ENCODE measurements around the gene KSR1.

KSR1 gene

DNA sequence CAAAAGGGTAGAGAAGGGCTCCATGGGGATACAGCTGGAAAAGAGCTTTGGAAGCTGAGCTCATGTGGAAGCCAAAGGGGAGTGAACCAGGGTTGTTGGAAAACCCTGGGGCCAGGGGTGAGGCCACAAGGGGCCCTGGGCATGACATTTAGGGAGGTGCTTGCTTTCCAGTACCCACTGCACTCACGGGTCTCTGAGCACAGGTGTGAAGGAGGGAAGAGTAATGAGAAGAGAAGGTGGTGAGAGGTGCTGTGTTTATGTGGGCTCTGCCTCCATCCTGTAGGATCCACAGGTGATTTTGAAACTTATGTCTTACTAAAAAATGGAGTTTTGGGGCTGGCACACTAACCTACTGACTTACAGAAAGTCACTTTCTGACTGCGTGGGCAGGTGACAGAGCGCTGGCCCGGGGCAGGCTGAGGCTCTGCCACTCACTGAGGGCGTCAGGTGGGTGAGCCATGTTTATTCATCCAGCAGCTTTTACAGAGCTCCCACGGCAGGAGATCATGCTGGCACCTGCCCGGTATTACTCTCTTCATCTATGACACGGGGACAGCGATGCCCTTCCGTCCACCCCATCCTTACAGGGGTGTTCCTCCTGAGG is 18.9 kb downstream of the KSR1 start:
- no peak for DNase-seq

DNA sequence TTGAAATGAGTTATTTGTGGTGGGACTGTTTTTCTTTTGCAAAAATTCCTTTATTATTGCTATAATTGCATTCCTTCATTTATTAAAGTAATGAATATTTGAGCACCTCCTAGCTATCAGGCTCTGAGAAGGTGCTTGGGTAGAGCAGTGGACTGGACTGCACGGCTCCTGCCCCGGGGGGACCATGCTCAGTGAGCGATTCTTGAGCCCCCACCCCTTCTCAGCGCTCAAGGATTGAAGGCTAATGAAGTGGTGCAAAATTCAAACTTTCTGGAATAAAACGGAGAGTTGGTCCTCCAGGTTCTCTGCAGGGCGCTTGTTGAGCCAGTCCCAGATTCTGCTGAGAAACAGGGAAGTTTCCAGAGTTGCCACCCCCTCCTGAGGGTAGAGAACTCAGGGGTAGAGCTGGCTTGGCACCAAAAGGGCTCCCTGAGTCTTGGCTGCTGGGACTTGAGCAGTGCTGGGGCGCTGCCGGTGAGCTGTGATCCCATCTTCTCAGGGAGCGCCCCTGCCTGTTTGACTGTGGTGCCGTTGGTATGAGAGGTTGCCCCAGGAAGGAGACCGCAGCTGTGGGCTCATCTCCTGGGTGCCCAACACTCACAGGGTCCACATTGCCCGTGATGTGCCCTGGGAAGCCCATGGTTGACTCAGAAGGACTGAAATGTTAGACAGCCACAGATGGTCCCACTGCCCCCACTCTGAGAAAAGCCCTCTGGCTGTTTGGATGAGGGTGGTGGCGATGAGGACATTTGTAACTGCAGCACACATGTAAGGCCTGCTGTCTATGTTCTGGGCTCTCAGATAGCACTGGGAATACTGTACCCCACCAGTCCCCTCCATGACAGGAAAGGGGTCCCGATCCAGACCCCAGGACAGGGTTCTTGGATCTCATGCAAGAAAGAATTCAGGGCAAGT is 20.0 kb downstream of the KSR1 start:
- DNase-seq: no peak

DNA sequence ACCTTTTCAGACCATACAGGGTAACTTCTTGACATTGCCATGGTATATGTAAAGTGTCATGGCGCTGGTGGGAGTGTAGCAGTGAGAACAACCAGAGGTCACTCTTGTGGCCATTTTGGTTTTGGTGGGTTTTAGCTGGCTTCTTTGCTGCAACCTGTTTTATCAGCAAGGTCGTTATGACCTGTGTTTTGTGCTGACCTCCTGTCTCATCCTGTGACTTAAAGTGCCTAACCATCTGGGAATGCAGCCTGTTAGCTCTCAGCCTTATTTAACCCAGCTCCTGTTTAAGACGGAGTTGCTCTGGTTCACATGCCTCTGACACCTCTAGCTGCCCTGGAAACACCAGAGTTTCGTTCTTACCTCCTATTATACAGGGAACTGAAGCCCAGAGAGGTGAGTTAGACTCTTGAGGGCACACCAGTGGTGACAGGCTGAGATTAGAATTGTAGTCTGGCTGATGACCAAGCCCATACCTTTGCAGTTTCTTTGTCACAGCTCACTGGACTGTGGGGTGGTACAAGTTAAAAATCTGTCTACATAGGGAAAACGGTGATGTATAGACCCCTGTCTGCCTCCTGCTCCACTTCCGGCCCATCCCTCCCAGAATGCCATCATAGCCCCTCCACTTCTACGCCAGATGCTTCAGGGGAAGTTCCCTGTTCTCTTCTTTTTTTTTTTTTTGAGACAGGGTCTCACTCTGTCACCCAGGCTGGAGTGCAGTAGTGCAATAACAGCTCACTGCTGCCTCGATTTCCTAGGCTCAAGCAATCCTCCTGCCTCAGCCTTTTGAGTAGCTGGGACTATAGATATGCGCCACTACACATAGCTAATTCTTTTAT is 21.0 kb downstream of the KSR1 start:
- no peak for DNase-seq

DNA sequence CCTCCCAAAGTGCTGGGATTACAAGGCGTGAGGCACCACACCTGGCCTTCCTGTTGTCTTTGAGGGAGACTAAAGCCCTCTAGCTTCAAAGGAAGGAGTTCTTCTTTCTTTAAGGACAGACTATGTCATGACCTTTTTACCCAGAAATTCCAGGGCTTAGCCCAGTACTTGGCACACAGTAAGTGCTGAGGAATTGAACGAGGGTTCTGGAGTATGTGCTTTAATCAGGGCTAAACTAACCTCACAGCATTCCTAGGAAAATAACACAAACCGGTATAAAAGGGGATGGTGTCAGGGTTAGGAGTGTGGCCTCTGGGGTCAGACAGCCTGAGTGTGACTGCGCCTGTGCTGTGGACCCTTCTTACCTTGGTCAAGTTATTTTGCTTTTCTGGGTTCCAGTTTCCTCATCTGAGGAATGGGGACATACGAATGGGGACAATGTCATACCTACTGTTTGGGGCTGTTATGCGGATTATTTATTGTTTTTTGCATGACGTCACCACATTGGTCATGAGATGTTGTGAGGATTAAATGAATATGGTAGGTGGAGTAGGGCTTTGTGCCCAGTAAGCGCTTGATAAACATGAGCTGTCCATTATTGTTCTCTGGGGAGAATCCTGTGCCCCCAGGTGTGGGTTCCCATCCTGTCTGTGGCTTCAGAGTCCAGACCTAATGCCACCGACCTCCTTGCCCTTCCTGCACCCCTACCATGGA is 21.9 kb downstream of the KSR1 start:
- no peak for DNase-seq

DNA sequence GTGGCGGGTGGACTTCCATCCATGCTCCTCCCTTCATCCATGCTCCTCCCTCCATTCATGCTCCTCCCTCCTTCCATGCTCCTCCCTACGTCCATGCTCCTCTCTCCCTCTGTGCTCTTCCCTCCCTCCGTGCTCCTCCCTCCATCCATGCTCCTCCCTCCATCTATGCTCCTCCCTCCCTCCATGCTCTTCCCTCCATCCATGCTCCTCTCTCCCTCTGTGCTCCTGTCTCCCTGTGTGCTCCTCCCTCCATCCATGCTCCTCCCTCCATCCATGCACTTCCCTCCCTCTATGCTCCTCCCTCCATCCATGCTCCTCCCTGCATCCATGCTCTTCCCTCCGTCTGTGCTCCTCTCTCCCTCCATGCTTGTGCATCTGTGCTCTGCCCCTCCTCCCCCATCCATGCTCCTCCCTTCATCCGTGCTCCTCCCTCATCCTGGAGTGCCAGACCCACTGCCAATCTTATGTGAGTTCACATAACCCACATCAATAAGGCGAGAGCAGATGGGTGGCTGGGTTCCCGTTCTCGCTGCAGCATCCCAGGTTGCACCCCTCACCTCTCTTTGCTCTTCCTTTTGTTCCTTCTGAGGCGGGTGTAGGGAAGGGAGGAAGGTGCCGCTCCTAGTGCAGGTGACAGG is 22.8 kb downstream of the KSR1 start:
- no peak for DNase-seq

DNA sequence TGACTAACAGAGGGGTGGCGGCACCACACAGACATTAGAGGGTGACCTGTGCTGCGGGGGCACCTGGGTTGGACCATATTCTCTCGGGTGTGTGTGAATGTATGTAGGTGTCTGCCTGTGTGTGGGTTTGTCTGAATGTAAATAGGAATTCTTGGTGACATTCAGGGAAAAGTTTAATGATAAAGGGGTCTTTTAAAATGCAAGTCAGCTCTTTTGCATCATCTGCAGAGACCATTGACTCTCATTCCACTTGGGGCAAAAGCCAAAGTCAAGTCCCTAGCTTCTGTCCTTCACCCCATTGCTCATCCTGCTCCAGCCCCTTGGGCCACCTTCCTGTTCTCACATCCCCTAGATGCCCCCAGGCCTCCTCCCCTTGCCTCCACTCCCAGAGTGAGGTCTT is 23.6 kb downstream of the KSR1 start:
- no peak for DNase-seq

DNA sequence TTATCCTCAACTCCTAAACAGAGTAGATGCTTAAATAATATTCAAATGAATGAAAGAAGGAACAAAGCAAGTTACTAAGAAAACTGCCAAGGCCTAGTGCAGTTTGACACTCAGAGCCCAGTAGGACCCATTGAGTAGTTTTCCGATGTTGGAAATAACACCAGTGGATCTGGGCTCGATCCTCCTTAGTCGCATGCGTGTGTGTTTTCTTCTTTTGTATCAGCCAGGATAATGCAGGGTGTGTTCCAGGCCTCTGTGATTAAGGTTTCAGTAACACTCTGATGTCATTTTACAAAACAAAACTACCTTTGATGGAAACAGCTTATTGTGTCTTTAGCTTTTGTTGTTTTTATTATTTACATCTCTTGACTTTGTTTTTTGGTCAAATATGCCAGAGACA is 24.5 kb downstream of the KSR1 start:
- no peak for DNase-seq

DNA sequence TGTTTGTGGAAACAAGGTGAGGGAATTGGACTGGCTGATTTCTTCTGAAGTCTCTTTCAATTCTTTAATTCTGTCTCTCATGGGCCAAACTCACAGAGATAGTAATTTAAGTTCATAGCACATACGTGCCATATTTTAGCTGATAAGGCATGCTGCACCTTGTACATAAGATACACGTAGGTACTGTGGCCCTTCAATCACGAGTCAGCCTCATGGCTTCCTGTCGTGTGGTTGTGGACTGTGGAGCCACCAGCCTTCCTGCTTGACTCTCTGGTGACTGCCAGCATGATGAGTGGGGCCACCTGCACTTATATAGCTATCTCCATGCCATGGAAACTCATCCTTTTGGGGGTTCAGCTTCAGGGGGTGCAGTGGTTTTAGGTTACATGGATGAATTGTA is 25.1 kb downstream of the KSR1 start:
- DNase-seq: no peak

DNA sequence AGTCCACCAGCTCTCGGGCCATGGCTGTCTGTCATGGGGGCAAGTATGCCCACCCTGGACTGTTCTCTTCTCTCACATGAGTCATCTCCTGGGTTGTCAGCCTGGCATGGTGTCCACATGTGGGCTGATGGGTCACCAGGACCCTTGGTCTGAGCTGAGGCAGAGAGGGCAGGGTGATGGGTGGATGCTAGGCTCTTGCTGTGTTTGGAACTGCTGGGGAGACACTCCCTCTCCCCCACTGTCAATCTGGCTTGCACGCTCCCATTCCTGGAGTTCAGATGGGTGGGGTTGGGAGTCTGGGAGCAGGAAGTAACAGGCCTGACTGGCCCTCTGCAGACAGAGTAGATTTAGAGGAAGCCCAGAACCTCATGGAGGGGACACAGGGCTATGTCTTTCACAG is 28.9 kb downstream of the KSR1 start:
- DNase-seq: no peak

DNA sequence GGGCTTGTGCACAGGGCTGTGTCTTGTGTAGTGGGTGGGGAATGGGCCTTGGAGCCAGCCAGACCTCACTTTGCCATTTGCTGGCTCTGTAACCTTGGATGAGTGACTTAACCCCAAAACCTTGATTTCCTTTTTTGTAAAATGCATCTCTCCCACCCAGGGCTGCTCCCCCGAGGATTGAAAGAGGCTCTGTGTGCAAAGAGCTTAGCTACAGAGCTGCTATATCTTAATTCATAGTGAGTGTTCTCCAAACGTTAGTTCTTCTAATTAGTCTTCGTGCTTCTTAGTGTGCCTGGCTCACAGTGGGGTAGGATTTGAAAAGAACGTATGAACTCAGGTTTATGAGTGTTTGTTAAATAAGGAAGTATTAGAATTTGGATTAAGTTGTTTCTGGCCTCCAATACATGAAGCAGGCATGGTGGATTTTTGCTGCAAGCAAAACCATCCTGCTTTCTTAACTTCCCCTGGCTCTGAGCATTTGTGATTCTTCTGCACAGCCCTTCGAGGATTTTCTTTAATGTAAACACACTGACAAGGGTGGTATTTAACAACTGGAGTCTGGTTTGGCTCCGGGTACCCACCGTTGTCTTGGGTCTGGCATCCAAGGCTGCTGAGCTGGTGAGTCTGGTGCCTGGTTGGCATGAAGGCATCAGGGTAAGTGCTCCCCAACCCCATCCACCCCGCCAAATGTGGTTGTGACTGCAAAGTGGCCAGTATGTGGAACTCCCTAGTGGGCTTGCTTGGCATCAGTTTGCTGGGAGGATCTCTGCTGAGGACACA is 29.7 kb downstream of the KSR1 start:
- no peak for DNase-seq

DNA sequence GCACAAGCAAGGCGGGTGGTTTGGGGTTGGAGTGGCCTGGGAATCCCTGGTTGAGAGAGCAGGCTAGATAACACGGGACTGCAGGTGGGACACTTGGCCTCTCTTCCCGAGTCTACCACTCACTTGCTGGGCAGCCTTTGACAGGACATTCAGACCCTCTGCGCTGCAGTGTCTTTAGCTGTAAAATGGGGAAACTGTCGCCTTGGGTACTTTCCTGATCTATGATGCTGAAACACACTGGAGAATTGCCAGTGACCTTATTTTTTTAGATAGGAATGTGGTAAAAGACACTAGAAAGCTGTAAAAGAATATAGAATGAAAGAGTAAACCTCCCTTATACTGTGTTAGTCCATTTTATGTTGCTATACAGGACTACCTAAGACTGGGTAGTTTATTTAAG is 30.5 kb downstream of the KSR1 start:
- DNase-seq: no peak

DNA sequence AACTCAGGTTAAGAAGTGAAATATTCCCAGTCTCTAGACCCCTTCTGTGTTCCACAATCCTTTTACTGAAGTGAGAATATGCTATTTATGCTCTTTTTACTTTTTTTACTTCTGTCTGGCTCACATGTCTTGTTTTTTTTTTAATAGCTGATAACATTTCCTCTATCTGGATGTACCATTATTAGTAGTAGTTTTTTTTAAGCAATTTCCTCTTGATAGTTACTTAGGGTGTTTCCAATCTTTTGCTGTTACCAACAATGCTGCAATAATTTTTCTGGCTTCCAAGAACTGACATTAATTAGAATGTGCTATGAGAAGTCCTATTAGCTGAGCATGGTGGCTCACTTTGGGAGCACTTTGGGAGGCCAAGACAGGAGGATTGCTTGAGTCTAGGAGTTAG is 32.0 kb downstream of the KSR1 start:
- no peak for DNase-seq

DNA sequence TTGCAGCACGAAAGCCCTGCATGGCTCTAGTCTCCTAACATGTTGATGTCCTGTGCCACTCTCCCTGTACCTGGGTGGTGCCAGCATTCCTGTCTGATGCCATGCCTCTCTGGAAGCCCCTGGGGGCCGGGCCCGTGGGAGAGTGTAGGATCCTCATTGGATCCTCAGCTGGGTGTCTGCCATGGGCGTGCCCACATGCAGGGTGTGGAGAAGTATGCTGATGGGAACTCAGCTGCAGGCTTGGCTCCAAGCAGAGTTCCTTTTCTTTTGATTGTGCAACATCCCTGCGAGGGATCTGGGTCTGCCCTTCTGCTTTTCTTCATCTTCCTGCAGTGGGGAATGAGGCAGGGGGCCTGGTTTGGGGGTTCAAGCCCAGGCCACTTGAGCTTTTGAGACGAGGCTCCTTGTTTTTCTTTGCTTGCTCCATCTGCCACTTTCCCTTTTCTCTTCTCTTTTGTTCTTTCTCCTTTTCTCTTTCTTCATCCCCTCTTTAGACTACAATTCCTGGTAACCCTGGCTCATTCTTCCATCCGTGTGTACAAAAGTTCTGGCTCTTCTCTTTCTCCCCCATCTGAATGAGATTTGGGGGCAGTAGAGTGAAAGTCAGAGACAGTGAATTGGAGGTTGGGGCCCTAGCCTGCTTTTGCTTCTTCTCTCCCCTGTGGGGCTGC is 32.9 kb downstream of the KSR1 start:
- DNase-seq: peak in 1 of 2 donors; percentile 27

DNA sequence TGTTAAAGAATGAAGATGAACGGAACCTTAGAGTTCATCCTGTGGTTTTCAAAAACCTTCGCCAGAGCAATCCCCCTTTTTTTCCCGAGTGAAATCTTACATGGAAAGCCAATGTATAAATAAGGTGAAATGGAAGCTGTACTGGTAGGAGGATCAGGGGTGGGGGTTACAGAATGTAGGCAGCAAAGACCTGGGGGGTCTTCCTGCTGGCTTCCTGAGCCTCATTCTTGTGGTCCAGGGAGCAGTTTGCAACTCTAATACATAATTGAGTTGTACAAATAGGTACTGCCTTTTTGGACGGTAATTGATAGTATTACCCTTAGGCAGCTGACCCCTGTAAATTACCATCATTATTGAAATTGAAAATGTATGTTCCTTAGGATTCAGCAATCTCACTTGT is 34.1 kb downstream of the KSR1 start:
- DNase-seq: no peak

DNA sequence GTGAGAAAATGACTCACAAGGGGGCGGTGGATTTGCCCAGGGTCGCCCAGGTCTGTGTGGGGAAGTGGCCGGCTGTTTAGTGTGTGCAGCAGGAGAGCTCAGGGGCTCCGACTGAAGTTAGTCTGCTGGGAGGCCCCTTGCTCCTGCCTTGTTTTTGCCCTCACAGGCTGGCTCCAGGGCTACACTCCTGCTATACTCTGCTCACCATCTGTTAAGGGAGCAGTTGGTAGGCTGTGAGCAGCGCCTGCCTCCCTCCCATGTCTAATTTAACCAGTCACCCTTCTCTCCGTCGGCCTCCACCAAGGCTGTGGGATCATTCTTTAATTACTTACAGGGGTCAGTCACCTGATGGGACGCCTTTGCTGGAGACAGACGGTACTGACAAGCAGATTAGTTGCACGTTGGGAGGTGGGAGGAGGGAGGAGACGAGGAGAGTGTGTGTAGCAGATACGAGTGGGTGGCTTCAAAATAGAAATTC is 35.5 kb downstream of the KSR1 start:
- DNase-seq: no peak

DNA sequence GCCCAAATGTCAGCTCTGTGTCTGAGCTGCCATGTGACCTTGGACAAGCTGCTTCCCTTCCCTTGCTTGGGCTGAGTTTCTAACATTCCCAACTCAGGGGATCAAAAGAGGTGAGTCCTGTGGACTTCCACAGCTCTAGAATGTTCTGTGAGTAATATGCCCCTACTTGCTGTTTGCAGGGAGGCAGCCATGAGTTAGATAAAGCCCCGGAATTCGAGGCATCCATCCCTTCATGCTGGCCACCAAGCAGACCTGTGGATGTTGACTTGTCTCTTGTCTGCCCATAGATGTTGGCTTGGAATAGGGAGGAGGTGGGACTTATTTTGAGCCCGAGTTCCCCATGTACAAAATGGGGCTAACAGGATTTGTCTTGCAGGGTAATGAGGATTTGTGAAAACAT is 36.2 kb downstream of the KSR1 start:
- no peak for DNase-seq

DNA sequence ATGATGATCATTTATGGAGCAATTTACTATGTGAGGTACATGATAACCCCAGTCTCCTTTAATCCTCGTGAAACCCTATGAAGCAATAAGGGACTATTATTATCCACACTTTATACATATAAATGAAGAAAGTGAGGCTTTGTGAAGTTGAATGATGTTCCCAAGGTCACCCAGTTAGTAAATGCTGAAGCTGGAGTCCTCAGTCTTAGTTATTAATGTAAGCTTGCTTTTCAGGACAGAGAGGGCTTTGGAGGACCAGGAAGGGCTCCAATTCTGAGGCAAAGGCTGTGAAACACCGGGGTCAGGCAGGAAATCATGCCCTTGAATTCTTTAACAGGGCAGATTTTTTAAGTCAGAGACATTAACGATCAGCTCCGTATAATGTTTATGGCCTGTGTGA is 36.8 kb downstream of the KSR1 start:
- no peak for DNase-seq

DNA sequence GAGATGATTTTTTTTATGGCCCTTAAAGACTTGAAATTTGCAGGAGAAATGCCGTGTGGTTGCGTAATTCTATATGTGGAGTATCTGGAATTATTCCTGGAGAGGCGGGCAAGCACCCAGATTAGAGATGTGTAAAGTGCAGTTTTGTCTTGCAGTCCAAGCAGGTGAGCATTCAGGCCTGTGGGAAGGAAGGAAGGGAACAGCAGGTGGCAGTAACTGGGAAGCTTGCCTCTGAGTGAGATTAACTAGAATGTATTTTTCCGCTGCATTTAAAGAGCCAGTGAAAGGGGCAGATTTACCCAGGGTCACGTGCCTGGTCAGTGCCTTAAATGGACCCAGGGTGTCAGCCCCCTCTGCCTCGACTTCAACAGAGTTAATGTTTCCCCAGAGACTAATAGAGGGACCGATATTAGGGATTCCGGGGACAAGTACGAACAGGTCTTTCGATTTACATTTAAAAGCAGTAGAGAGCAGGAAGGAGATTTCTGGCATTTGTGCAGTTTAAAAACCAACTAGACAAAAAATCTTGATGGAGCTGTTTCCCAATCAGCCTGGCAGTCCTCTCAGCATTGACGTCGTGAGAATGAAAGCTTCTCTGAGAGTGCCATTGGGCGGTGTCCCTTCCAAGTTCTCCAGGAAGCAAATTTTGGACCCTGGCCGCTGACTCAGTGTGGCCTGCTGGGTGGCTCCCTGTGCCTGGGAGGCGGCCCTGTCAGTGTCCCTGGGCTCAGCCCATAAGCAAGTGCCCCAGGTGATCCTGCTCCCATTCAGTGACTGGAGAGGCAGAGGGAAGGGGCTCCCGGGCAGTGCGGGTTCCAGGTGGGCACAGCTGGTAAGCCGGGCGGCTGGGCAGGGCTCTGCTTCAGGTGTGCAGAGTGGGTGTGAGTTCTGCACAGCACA is 38.2 kb downstream of the KSR1 start:
- DNase-seq: peak; percentile 39 to 68

DNA sequence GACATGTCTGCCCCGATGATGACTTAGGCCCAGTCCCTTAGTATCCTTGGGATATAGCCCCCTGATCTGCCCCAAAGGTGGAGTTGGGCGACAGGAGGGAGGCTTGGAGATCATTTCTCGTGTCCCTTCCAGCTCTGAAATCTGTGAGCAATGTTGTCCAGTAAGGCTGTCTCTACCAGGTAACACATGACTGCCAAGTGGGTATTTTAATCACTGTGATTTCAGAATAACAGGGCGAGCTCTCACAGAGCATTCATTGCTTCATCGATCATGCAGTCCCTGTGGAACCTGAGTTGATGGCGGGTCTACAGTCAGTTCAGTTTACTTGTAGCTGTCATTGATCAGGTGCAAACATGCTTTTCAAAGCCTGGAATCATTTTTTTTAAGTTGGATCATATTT is 39.2 kb downstream of the KSR1 start:
- no peak for DNase-seq

DNA sequence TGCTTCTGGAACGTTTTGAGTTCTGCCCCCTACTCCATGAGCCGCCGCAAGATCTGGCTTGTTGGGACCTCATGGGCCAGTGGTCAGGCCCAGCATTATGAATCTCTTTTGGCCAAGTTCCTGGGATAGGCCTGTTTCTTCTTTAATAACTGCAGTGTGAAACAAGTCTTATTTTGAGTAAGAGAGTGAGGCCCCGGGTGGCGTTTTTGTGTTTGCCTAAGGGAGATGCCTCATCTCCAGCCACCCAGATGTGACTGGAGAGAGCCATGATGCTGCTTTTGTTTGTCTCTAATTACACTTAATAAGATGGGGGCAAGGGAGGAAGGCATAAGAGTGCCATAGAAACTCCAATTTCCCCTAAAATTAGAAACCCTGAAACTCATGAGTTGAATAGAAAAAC is 39.8 kb downstream of the KSR1 start:
- no peak for DNase-seq

Data from hippocampal formation (tissue), 2 donors.